Activated effector memory CD4-positive, alpha-beta T cell treated with anti-CD3 and anti-CD28 coated beads, Interleukin-2, amount 50 U/mL, for 16 hours (primary cell): ENCODE data around the gene RPS6KA5.

ENCODE experiments used
- DNase-seq: peaks from one replicate; pipeline ENCODE4 v3.0.0-alpha.2; 2020

Gene RPS6KA5

GRCh38 chr14:90803249-90803648, 257.2 kb downstream of the RPS6KA5 start:
- no peak for DNase-seq

- DNase-seq = no peak
These were observed 261.0 kb downstream of the RPS6KA5 start for GRCh38 chr14:90799420-90799819.

- DNase-seq = no peak
These were observed 262.5 kb downstream of the RPS6KA5 start for GRCh38 chr14:90797919-90798318.
